GM21526 (cell line): ENCODE data around the gene VEGFC.

Source experiments
- ATAC-seq: cut with Tn5 transposase; IDR thresholded peaks from one replicate; pipeline ENCODE4 v1.9.1; 2021; ENCODE audit warnings: moderate library complexity; ENCODE audit not compliant: unreplicated experiment, low FRiP score

VEGFC gene

DNA sequence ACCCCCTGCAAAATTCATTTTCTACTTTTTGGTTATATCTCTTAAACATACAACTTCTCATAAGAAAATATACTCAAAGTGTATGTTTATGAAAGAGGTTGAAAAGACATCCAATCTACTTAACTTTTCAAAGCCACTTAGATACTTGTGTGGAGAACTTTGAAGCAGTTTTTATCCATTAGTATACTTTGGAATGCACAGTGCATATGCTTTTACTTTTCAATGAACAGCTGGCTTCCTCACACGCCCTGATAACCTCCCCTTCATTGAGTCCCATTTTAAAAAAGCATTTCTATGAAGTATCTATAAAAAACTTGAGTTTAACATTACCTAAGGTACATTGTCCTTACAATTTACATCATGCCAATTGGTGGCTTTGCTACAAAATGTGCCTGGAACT is 73.8 kb downstream of the VEGFC start:
- ATAC-seq, result no peak

DNA sequence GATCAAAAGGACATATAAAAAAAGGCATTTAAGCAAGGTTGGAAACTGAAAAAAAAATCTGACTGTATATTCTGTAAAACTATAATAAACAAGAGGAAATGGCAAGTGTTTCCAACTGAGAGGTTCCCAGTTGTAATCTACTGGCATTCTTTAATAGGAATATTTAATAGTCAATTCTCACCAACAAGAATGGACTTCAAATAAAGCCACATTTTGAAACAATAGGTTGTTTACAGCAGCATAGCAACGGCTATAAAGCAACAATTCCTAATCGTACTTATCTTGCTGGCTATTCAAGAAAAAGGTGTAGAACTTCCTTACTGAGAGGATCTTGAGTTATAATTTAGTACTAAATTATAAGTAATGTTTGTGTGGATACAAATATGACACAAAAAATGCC is 75.5 kb downstream of the VEGFC start:
- no peak for ATAC-seq

DNA sequence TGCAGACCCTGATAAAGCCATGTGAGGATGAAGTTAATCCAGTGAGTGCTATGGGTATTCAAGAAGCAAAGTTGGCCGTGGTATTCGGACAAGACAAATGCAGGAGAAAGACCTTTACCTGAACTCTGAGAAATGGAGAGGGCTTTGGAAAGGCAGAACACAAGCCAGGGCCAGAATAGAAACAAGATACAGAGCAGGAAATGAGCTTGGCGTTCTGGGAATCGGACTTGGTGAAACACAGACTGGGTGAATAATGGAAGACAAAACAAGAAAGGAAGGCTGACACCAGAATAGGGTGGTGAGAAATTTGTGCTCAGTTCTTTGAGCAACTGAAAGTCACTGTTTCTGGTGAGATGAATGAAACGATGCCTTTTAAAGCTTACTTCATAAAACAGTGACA is 83.3 kb downstream of the VEGFC start:
- ATAC-seq, result no peak

- no peak for ATAC-seq
Observed at GRCh38 chr4:176708771-176709311, 83.9 kb downstream of the VEGFC start.

- no peak for ATAC-seq
Observed at GRCh38 chr4:176690716-176691115, 102.0 kb downstream of the VEGFC start.

GRCh38 chr4:176680668-176681180 is 112.0 kb downstream of the VEGFC start:
- ATAC-seq, result no peak

- no peak for ATAC-seq
Observed at GRCh38 chr4:176676901-176677300, 115.8 kb downstream of the VEGFC start.

GRCh38 chr4:176675810-176676209 is 116.9 kb downstream of the VEGFC start:
- no peak for ATAC-seq

DNA sequence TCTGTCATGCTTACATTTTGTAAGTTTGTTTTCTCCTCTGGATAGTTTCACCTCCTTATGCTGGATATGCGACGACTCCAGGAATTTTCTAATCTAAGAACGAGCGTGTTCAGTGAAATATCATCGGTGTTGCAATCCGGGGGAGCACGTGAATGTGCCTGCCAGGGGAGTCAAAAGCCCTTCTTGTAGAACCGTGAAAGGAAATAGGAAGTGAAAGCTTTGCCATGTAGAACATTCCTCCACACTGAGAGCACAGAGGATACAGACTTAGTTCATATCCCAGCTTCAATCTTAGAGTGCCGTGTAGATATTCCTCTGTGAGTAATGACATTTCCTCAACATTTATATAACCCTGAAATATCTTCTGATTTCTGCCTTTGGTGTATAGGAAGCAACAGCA is 121.2 kb downstream of the VEGFC start:
- ATAC-seq, result no peak

DNA sequence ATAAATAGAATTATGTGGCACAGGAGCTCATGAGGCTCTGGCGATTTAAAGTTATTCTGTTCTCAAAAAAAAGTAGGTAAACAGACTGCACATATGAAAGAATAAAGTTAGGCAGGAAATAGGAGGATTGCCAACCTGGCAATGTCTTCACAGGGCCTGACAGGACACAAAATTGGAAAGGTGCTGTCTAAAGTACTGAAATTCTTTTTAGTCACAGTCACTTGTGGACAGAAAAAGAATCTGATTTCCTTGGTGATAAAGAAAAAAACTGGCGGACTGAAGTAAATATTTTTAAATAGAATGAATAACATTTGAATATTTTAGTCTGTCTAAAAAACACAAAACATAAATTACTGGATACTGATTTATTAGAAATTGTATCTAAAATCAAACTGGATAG is 124.4 kb downstream of the VEGFC start:
- no peak for ATAC-seq

DNA sequence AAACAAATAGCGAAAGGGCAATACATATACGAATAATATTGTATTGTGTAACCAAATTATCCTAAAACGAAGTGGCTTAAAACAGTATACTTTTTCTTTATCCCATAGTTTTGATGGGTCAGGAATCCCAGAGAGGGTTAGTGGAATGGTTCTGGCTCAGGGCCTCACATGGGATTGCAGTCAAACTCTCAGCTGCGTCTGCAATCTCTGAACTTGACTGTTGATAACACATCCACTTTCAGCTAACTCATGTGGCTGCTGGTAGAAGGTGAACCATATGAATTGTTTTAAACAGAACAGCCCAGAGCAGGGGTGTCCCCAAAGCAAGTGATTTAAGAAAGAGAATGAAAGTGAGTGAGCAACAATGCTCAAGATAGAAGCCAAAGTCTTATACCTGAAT is 127.8 kb downstream of the VEGFC start:
- no peak for ATAC-seq

- ATAC-seq, result no peak
Observed at GRCh38 chr4:176660561-176660960, 132.2 kb downstream of the VEGFC start.

GRCh38 chr4:176656108-176656507 is 136.6 kb downstream of the VEGFC start:
- ATAC-seq, result no peak

DNA sequence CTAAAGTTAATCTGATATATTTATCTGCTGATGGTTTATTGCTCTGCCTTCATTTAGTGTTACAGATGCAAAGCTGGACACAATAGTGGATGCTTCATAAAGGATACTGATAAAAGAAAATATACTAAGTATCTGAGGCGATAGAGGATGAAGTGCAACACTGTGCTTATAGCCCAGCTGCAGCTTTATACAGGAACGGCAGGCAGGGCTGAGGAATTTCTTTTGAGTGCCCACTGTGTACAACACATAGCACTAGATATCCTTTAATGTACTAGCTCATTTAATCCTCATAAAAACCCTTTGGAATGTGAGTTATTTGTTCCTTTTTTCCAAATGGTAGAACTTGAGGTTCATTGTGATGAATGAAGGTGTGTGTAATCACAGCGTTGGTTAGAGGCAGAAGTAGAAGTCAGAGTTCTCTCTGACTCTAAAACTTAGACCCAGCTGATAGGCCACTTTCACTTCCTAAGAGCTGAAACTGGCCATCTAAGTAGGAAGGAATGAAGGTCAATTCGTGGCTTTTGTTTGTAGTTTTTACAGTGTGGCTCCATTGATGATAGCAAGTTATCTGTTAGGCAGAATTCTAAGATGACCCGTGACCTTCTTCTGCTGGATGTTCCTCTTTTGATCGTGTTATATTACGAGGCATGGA is 138.0 kb downstream of the VEGFC start:
- no peak for ATAC-seq

GRCh38 chr4:176653401-176654220 is 139.1 kb downstream of the VEGFC start:
- ATAC-seq, result no peak

- ATAC-seq, result no peak
Observed at GRCh38 chr4:176646311-176646710, 146.4 kb downstream of the VEGFC start.

GRCh38 chr4:176645246-176645960 is 147.3 kb downstream of the VEGFC start:
- ATAC-seq, result no peak

DNA sequence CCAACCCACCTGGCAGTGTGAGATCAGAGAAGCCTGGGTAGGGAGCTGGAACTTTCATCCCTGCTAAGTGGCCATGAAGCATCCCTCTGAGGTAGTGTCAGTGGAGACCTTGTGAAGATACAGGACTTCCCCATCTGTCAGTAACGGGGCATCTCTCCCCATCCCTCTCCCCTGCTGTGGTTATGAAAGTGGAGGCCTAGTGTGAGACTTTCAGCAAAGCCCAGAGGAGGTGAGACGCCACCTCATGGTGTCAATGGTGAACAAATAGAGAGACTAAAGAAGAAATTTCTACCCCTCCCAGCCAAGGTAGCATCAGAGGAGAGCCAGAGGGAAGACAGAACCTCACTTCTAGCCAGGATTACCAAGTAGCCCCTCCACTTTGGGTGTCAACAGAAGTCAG is 150.2 kb downstream of the VEGFC start:
- no peak for ATAC-seq

GRCh38 chr4:176641237-176641636 is 151.5 kb downstream of the VEGFC start:
- no peak for ATAC-seq

GRCh38 chr4:176638992-176639391 is 153.7 kb downstream of the VEGFC start:
- no peak for ATAC-seq

GRCh38 chr4:176636292-176636691 is 156.4 kb downstream of the VEGFC start:
- no peak for ATAC-seq
